ENCODE data around the gene ZNF804B. TPM values are rescaled to one million over a fixed set of nuclear protein-coding genes. Genes with fewer than 3 reads are reported as not detected.

ZNF804B gene
- total RNA-seq, 1 experiment from 2014 or later: not detected

- TF ChIP-seq EZH2 (IDR thresholded peaks at IDR 0.05; ENCODE audit: low read length, unreplicated experiment) (no peak), EZH2phosphoT487 (IDR thresholded peaks at IDR 0.05; ENCODE audit: borderline replicate concordance, low read length) (no peak)
- TF ChIP-seq, protein P1, sequence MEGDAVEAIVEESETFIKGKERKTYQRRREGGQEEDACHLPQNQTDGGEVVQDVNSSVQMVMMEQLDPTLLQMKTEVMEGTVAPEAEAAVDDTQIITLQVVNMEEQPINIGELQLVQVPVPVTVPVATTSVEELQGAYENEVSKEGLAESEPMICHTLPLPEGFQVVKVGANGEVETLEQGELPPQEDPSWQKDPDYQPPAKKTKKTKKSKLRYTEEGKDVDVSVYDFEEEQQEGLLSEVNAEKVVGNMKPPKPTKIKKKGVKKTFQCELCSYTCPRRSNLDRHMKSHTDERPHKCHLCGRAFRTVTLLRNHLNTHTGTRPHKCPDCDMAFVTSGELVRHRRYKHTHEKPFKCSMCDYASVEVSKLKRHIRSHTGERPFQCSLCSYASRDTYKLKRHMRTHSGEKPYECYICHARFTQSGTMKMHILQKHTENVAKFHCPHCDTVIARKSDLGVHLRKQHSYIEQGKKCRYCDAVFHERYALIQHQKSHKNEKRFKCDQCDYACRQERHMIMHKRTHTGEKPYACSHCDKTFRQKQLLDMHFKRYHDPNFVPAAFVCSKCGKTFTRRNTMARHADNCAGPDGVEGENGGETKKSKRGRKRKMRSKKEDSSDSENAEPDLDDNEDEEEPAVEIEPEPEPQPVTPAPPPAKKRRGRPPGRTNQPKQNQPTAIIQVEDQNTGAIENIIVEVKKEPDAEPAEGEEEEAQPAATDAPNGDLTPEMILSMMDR (conservative IDR thresholded peaks at IDR 0.05; ENCODE audit: low read depth, low read length): no peak
- H3K27me3 ChIP-seq (ENCODE audit: low read length): no peaks in the 10 kb centered on the region
- no peaks in the 10 kb centered on the region for H3K9me2 ChIP-seq (replicated peaks; ENCODE audit: low read length)
- no peaks in the 10 kb centered on the region for H3F3A ChIP-seq (ENCODE audit: low read length, unreplicated experiment)
- no peaks in the 10 kb centered on the region for H3K4me1 ChIP-seq (ENCODE audit: insufficient read depth, low read length)
- H3K4me2 ChIP-seq (ENCODE audit: low read length): no peak overlapping the region
- no peak for ATAC-seq
- no TSS peak for BruUV-seq (replicated peaks)
- H3K9me3 ChIP-seq (ENCODE audit: low read length): no peaks in the 10 kb centered on the region
- H3K79me2 ChIP-seq (ENCODE audit: low read length): no peaks in the 10 kb centered on the region
- no peak overlapping the region for H3K27ac ChIP-seq (ENCODE audit: low read length)
- no peak overlapping the region for H3K4me3 ChIP-seq (ENCODE audit: low read length)
- DNase-seq: no peak
- intact Hi-C loops (cut with micrococcal nuclease): no loop called here
- H2AFZ ChIP-seq (ENCODE audit: low read length): no peak overlapping the region
- no peaks in the 10 kb centered on the region for H4K20me1 ChIP-seq (ENCODE audit: low read length)
- no peak overlapping the region for H3K9ac ChIP-seq (ENCODE audit: low read length)
- no peaks in the 10 kb centered on the region for H3K36me3 ChIP-seq (ENCODE audit: low read depth, low read length)
- POLR2A ChIA-PET (ENCODE audit: unreplicated experiment): no interaction called here
- CTCF ChIA-PET: no interaction called here
These were observed 156.1 kb downstream of the ZNF804B start for GRCh38 chr7:88915615-88916014.

GRCh38 chr7:88919478-88920131 lies 160.1 kb downstream of the ZNF804B start:
- intact Hi-C loops (cut with micrococcal nuclease): no loop called here
- Histone ChIP-seq H3K27me3 (ENCODE audit: low read length) (no peaks in the 10 kb centered on the region), H3K9me2 (replicated peaks; ENCODE audit: low read length) (no peaks in the 10 kb centered on the region), H3K27ac (ENCODE audit: low read length) (no peak overlapping the region), H3K79me2 (ENCODE audit: low read length) (no peaks in the 10 kb centered on the region), H4K20me1 (ENCODE audit: low read length) (no peaks in the 10 kb centered on the region), H2AFZ (ENCODE audit: low read length) (no peak overlapping the region), H3K9ac (ENCODE audit: low read length) (no peak overlapping the region), H3K4me2 (ENCODE audit: low read length) (no peak overlapping the region), H3K4me1 (ENCODE audit: insufficient read depth, low read length) (no peaks in the 10 kb centered on the region), H3K36me3 (ENCODE audit: low read depth, low read length) (no peaks in the 10 kb centered on the region), H3F3A (ENCODE audit: low read length, unreplicated experiment) (no peaks in the 10 kb centered on the region), H3K4me3 (ENCODE audit: low read length) (no peak overlapping the region), H3K9me3 (ENCODE audit: low read length) (no peaks in the 10 kb centered on the region)
- no peak for DNase-seq
- BruUV-seq (replicated peaks): no TSS peak
- TF ChIP-seq EZH2phosphoT487 (IDR thresholded peaks at IDR 0.05; ENCODE audit: borderline replicate concordance, low read length): no peak
- TF ChIP-seq, protein P1 (conservative IDR thresholded peaks at IDR 0.05; ENCODE audit: low read depth, low read length): no peak
- no peak for TF ChIP-seq EZH2 (IDR thresholded peaks at IDR 0.05; ENCODE audit: low read length, unreplicated experiment)
- ChIA-PET POLR2A (ENCODE audit: unreplicated experiment) (no interaction called here), CTCF (no interaction called here)
- ATAC-seq: no peak

- Histone ChIP-seq H2AFZ (ENCODE audit: low read length) (no peak overlapping the region), H3K36me3 (ENCODE audit: low read depth, low read length) (no peaks in the 10 kb centered on the region), H3K4me1 (ENCODE audit: insufficient read depth, low read length) (no peaks in the 10 kb centered on the region), H3K27me3 (ENCODE audit: low read length) (no peaks in the 10 kb centered on the region), H3F3A (ENCODE audit: low read length, unreplicated experiment) (no peaks in the 10 kb centered on the region), H4K20me1 (ENCODE audit: low read length) (no peaks in the 10 kb centered on the region), H3K9me2 (replicated peaks; ENCODE audit: low read length) (no peaks in the 10 kb centered on the region), H3K27ac (ENCODE audit: low read length) (no peak overlapping the region), H3K9ac (ENCODE audit: low read length) (no peak overlapping the region), H3K9me3 (ENCODE audit: low read length) (no peaks in the 10 kb centered on the region), H3K4me3 (ENCODE audit: low read length) (no peak overlapping the region), H3K79me2 (ENCODE audit: low read length) (no peaks in the 10 kb centered on the region), H3K4me2 (ENCODE audit: low read length) (no peak overlapping the region)
- no peak for DNase-seq
- CTCF ChIA-PET: no interaction called here
- POLR2A ChIA-PET (ENCODE audit: unreplicated experiment): no interaction called here
- intact Hi-C loops (cut with micrococcal nuclease): no loop called here
- TF ChIP-seq EZH2 (IDR thresholded peaks at IDR 0.05; ENCODE audit: low read length, unreplicated experiment): no peak
- TF ChIP-seq EZH2phosphoT487 (IDR thresholded peaks at IDR 0.05; ENCODE audit: borderline replicate concordance, low read length): no peak
- TF ChIP-seq, protein P1 (conservative IDR thresholded peaks at IDR 0.05; ENCODE audit: low read depth, low read length): no peak
- no peak for ATAC-seq
- no TSS peak for BruUV-seq (replicated peaks)
These were observed 163.4 kb downstream of the ZNF804B start for GRCh38 chr7:88922944-88923343.
